Activated CD8-positive, alpha-beta memory T cell treated with anti-CD3 and anti-CD28 coated beads, Interleukin-2, amount 50 U/mL, for 4 hours (primary cell): ENCODE results near the gene DPYSL4.
A peak's percentile ranks its signal among the peaks of the same experiment; 100 is the strongest.
"Not testable (repeated sequence)": the region's sequence is repeated elsewhere in the genome, so short reads cannot be mapped to it uniquely, and the experiment has no call there.

ENCODE experiments used
- DNase-seq: peaks from one replicate; pipeline ENCODE4 v3.0.0-alpha.2; 2020

Gene DPYSL4

GRCh38 chr10:132209130-132209529, 22.4 kb downstream of the DPYSL4 start:
- no peak for DNase-seq

GRCh38 chr10:132209978-132210530, 23.3 kb downstream of the DPYSL4 start:
- no peak for DNase-seq

GRCh38 chr10:132210766-132211165, 24.0 kb downstream of the DPYSL4 start:
- DNase-seq, result no peak

GRCh38 chr10:132211246-132211645, 24.5 kb downstream of the DPYSL4 start:
- DNase-seq, result no peak

GRCh38 chr10:132212816-132213215, 26.1 kb downstream of the DPYSL4 start:
- no peak for DNase-seq

- no peak for DNase-seq
Measured at GRCh38 chr10:132213917-132214316, 27.2 kb downstream of the DPYSL4 start.

GRCh38 chr10:132216441-132216840, 29.7 kb downstream of the DPYSL4 start:
- DNase-seq, result not testable (repeated sequence)

- DNase-seq, result no peak
Measured at GRCh38 chr10:132219486-132219885, 32.7 kb downstream of the DPYSL4 start.

- no peak for DNase-seq
Measured at GRCh38 chr10:132220061-132220460, 33.3 kb downstream of the DPYSL4 start.

- not testable (repeated sequence) for DNase-seq
Measured at GRCh38 chr10:132220996-132221395, 34.2 kb downstream of the DPYSL4 start.

- no peak for DNase-seq
Measured at GRCh38 chr10:132222726-132223125, 36.0 kb downstream of the DPYSL4 start.

GRCh38 chr10:132223156-132223590, 36.4 kb downstream of the DPYSL4 start:
- peak; percentile 57 for DNase-seq

- no peak for DNase-seq
Measured at GRCh38 chr10:132223611-132224342, 37.0 kb downstream of the DPYSL4 start.

- DNase-seq, result no peak
Measured at GRCh38 chr10:132224343-132225072, 37.8 kb downstream of the DPYSL4 start.

GRCh38 chr10:132225073-132225848, 38.5 kb downstream of the DPYSL4 start:
- DNase-seq, result no peak

- no peak for DNase-seq
Measured at GRCh38 chr10:132225849-132226205, 39.1 kb downstream of the DPYSL4 start.

GRCh38 chr10:132226586-132227405, 40.0 kb downstream of the DPYSL4 start:
- DNase-seq, result no peak

GRCh38 chr10:132227851-132228390, 41.2 kb downstream of the DPYSL4 start:
- no peak for DNase-seq

- no peak for DNase-seq
Measured at GRCh38 chr10:132228616-132229015, 41.9 kb downstream of the DPYSL4 start.

- no peak for DNase-seq
Measured at GRCh38 chr10:132229096-132229495, 42.3 kb downstream of the DPYSL4 start.

GRCh38 chr10:132229834-132230556, 43.2 kb downstream of the DPYSL4 start:
- DNase-seq, result no peak
